ENCODE data around the gene SARDH. TPM values are rescaled to one million over a fixed set of nuclear protein-coding genes. Genes with fewer than 3 reads are reported as not detected.

Gene SARDH
- polyA plus RNA-seq, 3 donors, result not detected

- no peaks in the 10 kb centered on the region for H3K9me3 Mint-ChIP-seq
- Histone ChIP-seq H3K27me3 (ENCODE audit: control insufficient read depth in 2 of 2, insufficient read depth in 2 of 2, low read length in 2 of 2) (no peaks in the 10 kb centered on the region), H3K4me1 (ENCODE audit: control insufficient read depth in 1 of 2, insufficient read depth in 2 of 2, low read length in 2 of 2) (no peaks in the 10 kb centered on the region), H3K79me2 (ENCODE audit: insufficient read depth, low read length) (no peaks in the 10 kb centered on the region), H3K9ac (ENCODE audit: insufficient read depth, low read length, poor library complexity, severe bottlenecking) (no peak overlapping the region), H3K4me2 (replicated peaks; ENCODE audit: extremely low read depth, low read length, poor library complexity, severe bottlenecking) (no peak overlapping the region), H4K20me1 (ENCODE audit: insufficient read depth, low read length) (no peaks in the 10 kb centered on the region), H3K36me3 (replicated peaks in 1 of 2; ENCODE audit: control insufficient read depth in 1 of 2, insufficient read depth in 2 of 2, low read length in 2 of 2) (no peaks in the 10 kb centered on the region), H3K4me3 (replicated peaks in 1 of 3; ENCODE audit: low read depth in 2 of 3, low read length in 3 of 3) (no peak overlapping the region), H2AFZ (ENCODE audit: insufficient read depth, low read depth, low read length, poor library complexity, severe bottlenecking) (no peak overlapping the region), H3K27ac (ENCODE audit: low read depth in 1 of 2, low read length in 2 of 2) (no peak overlapping the region), H3K9me3 (replicated peaks in 1 of 2; ENCODE audit: control insufficient read depth in 1 of 2, insufficient read depth in 1 of 2, low read length in 2 of 2) (no peaks in the 10 kb centered on the region)
- no peak for TF ChIP-seq CTCF (IDR thresholded peaks at IDR 0.05)
- peak overlapping the region in 1 of 7 donors; percentile 57 for H3K27ac Mint-ChIP-seq
- WGBS (ENCODE audit: insufficient coverage), result 90% methylated on average over 21 of the region's 26 CpGs
- no peak overlapping the region for H3K4me3 Mint-ChIP-seq
- intact Hi-C loops (cut with micrococcal nuclease), result no loop called here
- no peak for DNase-seq
- peaks cover 0 to 2% (median 2%) of the 10 kb centered on the region in 3 donors for H3K27me3 Mint-ChIP-seq (ENCODE audit: low read depth in 3 of 3)
- no peaks in the 10 kb centered on the region for H3K36me3 Mint-ChIP-seq
- H3K4me1 Mint-ChIP-seq, result no peaks in the 10 kb centered on the region
Observed at GRCh38 chr9:133684121-133684935, 53.8 kb downstream of the SARDH start.

- no peaks in the 10 kb centered on the region for H3K4me1 Mint-ChIP-seq
- H3K27me3 ChIP-seq (ENCODE audit: control insufficient read depth in 2 of 2, insufficient read depth in 2 of 2, low read length in 2 of 2), result no peaks in the 10 kb centered on the region
- H3K36me3 Mint-ChIP-seq, result no peaks in the 10 kb centered on the region
- intact Hi-C loops (cut with micrococcal nuclease), result no loop called here
- DNase-seq, result no peak
- H3K4me3 ChIP-seq (replicated peaks in 1 of 3; ENCODE audit: low read depth in 2 of 3, low read length in 3 of 3), result no peak overlapping the region
- H3K9ac ChIP-seq (ENCODE audit: insufficient read depth, low read length, poor library complexity, severe bottlenecking), result no peak overlapping the region
- TF ChIP-seq CTCF (IDR thresholded peaks at IDR 0.05), result no peak
- H3K27me3 Mint-ChIP-seq (ENCODE audit: low read depth in 3 of 3), result peaks cover 0 to 2% (median 2%) of the 10 kb centered on the region in 3 donors
- no peaks in the 10 kb centered on the region for H3K4me1 ChIP-seq (ENCODE audit: control insufficient read depth in 1 of 2, insufficient read depth in 2 of 2, low read length in 2 of 2)
- no peaks in the 10 kb centered on the region for H3K9me3 Mint-ChIP-seq
- peak overlapping the region in 2 of 7 donors; percentile 41 to 57 for H3K27ac Mint-ChIP-seq
- no peak overlapping the region for H3K4me3 Mint-ChIP-seq
- H3K27ac ChIP-seq (ENCODE audit: low read depth in 1 of 2, low read length in 2 of 2), result no peak overlapping the region
- H3K4me2 ChIP-seq (replicated peaks; ENCODE audit: extremely low read depth, low read length, poor library complexity, severe bottlenecking), result no peak overlapping the region
- H3K79me2 ChIP-seq (ENCODE audit: insufficient read depth, low read length), result no peaks in the 10 kb centered on the region
- H2AFZ ChIP-seq (ENCODE audit: insufficient read depth, low read depth, low read length, poor library complexity, severe bottlenecking), result no peak overlapping the region
- no peaks in the 10 kb centered on the region for H4K20me1 ChIP-seq (ENCODE audit: insufficient read depth, low read length)
- no peaks in the 10 kb centered on the region for H3K9me3 ChIP-seq (replicated peaks in 1 of 2; ENCODE audit: control insufficient read depth in 1 of 2, insufficient read depth in 1 of 2, low read length in 2 of 2)
- no peaks in the 10 kb centered on the region for H3K36me3 ChIP-seq (replicated peaks in 1 of 2; ENCODE audit: control insufficient read depth in 1 of 2, insufficient read depth in 2 of 2, low read length in 2 of 2)
- 77% methylated on average over 19 of the region's 19 CpGs for WGBS (ENCODE audit: insufficient coverage)
Observed at GRCh38 chr9:133683586-133684120, 54.5 kb downstream of the SARDH start.
